IMR-90 (cell line): Measurements from ENCODE around the gene SUDS3. TPM values are rescaled to one million over a fixed set of nuclear protein-coding genes. Genes with fewer than 3 reads are reported as not detected.

Experiments used
- ATAC-seq: fragments of 200-7000 bp; cut with Tn5 transposase; 2 replicates; pipeline ENCODE4 v1.9.1; 2020; ENCODE audit warnings: low read depth, mild to moderate bottlenecking, moderate library complexity
- BruUV-seq: library from RNA; stranded (reverse); fragments of 400-500 nt; replicated peaks from 2 replicates; lab custom pipeline; 2021; lab: Mats Ljungman, UMichigan
- CTCF ChIA-PET: fragments of 300-600 bp; formaldehyde crosslinking; extraction: SDS; loops from one replicate; lab custom pipeline; 2021; ENCODE audit warnings: antibody characterized with exemption; lab: Yijun Ruan, JAX
- POLR2A ChIA-PET: fragments of 300-600 bp; sonication (Branson Sonifier 250); formaldehyde crosslinking; loops from one replicate; lab custom pipeline; 2022; ENCODE audit warnings: antibody characterized with exemption; ENCODE audit not compliant: unreplicated experiment; lab: Charles Lee
- DNase-seq: peaks from one replicate; pipeline ENCODE4 v3.0.0; 2013
- H2AFZ ChIP-seq: replicated peaks from 2 replicates; pipeline ENCODE3; 2013; ENCODE audit warnings: low read length, mild to moderate bottlenecking; ENCODE audit not compliant: poor library complexity
- H2AK5ac ChIP-seq: 2 replicates; pipeline ENCODE4 v1.6.1; 2013; ENCODE audit warnings: low read depth, low read length, inconsistent platforms
- H2AK9ac ChIP-seq: replicated peaks from 2 replicates; pipeline ENCODE3; 2013; ENCODE audit warnings: mild to moderate bottlenecking, low read depth, low read length, moderate library complexity; ENCODE audit not compliant: poor library complexity
- H2BK120ac ChIP-seq: 2 replicates; pipeline ENCODE4 v1.6.1; 2013; ENCODE audit warnings: low read depth, low read length, inconsistent platforms
- H2BK15ac ChIP-seq: 3 replicates; pipeline ENCODE4 v1.6.1; 2013; ENCODE audit warnings: low read depth, low read length, inconsistent platforms
- H2BK20ac ChIP-seq: 2 replicates; pipeline ENCODE4 v1.6.1; 2013; ENCODE audit warnings: low read depth, mild to moderate bottlenecking, inconsistent platforms, low read length, moderate library complexity
- H2BK5ac ChIP-seq: 2 replicates; pipeline ENCODE4 v1.6.1; 2013; ENCODE audit warnings: mild to moderate bottlenecking, low read depth, low read length, inconsistent platforms; ENCODE audit not compliant: poor library complexity, severe bottlenecking
- H3K14ac ChIP-seq: replicated peaks from 2 replicates; pipeline ENCODE4 v1.6.1; 2013; ENCODE audit warnings: low read depth, low read length, inconsistent platforms
- H3K18ac ChIP-seq: 2 replicates; pipeline ENCODE4 v1.6.1; 2013; ENCODE audit warnings: low read depth, low read length, control low read depth
- H3K23ac ChIP-seq: 2 replicates; pipeline ENCODE4 v1.6.1; 2013; ENCODE audit warnings: low read depth, low read length, inconsistent platforms
- H3K27ac ChIP-seq: 2 replicates; pipeline ENCODE4 v1.5.1; 2013; ENCODE audit warnings: mild to moderate bottlenecking, control low read depth, low read length; ENCODE audit not compliant: insufficient read depth
- H3K27me3 ChIP-seq: 2 replicates; pipeline ENCODE4 v1.6.1; 2013; ENCODE audit warnings: low read length; ENCODE audit not compliant: control insufficient read depth, insufficient read depth
- H3K36me3 ChIP-seq: 2 replicates; pipeline ENCODE4 v1.6.1; 2013; ENCODE audit warnings: low read length, mixed read lengths; ENCODE audit not compliant: control insufficient read depth, insufficient read depth
- H3K4ac ChIP-seq: 2 replicates; pipeline ENCODE4 v1.6.1; 2013; ENCODE audit warnings: low read depth, low read length, inconsistent platforms
- H3K4me1 ChIP-seq: 2 replicates; pipeline ENCODE4 v1.6.1; 2013; ENCODE audit warnings: low read length, mixed read lengths; ENCODE audit not compliant: control insufficient read depth, insufficient read depth
- H3K4me2 ChIP-seq: 2 replicates; pipeline ENCODE4 v1.6.1; 2013; ENCODE audit warnings: low read depth, mild to moderate bottlenecking, control low read depth, low read length, moderate library complexity
- H3K4me3 ChIP-seq: 2 replicates; pipeline ENCODE4 v1.5.1; 2013; ENCODE audit warnings: low read depth, mild to moderate bottlenecking, control low read depth, low read length, moderate library complexity; ENCODE audit not compliant: insufficient read depth
- H3K56ac ChIP-seq: 2 replicates; pipeline ENCODE4 v1.6.1; 2013; ENCODE audit warnings: low read length, inconsistent platforms; ENCODE audit not compliant: insufficient read depth; ENCODE audit errors: extremely low read depth
- H3K79me1 ChIP-seq, 2 experiments: 2 replicates each; pipeline ENCODE4 v1.6.1; 2013; ENCODE audit warnings: low read length in 2 of 2, inconsistent platforms in 1 of 2, low read depth in 1 of 2
- H3K9ac ChIP-seq: 2 replicates; pipeline ENCODE4 v1.6.1; 2013; ENCODE audit warnings: low read depth, low read length, control low read depth
- H3K9me1 ChIP-seq: 2 replicates; pipeline ENCODE4 v1.6.1; 2013; ENCODE audit warnings: low read length, inconsistent platforms; ENCODE audit not compliant: insufficient read depth
- H3K9me3 ChIP-seq: 2 replicates; pipeline ENCODE4 v1.6.1; 2013; ENCODE audit warnings: low read length; ENCODE audit not compliant: control insufficient read depth, insufficient read depth
- H4K20me1 ChIP-seq: 2 replicates; pipeline ENCODE4 v1.6.1; 2013; ENCODE audit warnings: low read length, inconsistent platforms; ENCODE audit not compliant: insufficient read depth
- H4K5ac ChIP-seq: 2 replicates; pipeline ENCODE4 v1.6.1; 2013; ENCODE audit warnings: mild to moderate bottlenecking, low read depth, low read length, control low read depth
- H4K8ac ChIP-seq, 2 experiments: 2 replicates each; pipeline ENCODE4 v1.6.1; 2013; ENCODE audit warnings: low read depth in 2 of 2, low read length in 2 of 2, control low read depth in 1 of 2, inconsistent platforms in 1 of 2
- H4K91ac ChIP-seq: 2 replicates; pipeline ENCODE4 v1.6.1; 2013; ENCODE audit warnings: low read depth, low read length, inconsistent platforms; ENCODE audit not compliant: insufficient read depth
- BHLHE40 ChIP-seq: fragments of 150-350 bp; IDR thresholded peaks from 2 replicates; pipeline ENCODE4 v1.6.1; 2016; ENCODE audit warnings: mild to moderate bottlenecking, low read depth, low read length
- CEBPB ChIP-seq: IDR thresholded peaks from 2 replicates; pipeline ENCODE4 v1.6.1; 2012; ENCODE audit warnings: low read depth, low read length, improper control_type of control experiment
- CHD1 ChIP-seq: IDR thresholded peaks from 2 replicates; pipeline ENCODE4 v1.6.1; 2012; ENCODE audit warnings: low read depth, low read length, improper control_type of control experiment
- CTCF ChIP-seq: conservative IDR thresholded peaks from 2 replicates; pipeline ENCODE4 v1.5.1; 2012; ENCODE audit warnings: mild to moderate bottlenecking, low read depth, low read length, improper control_type of control experiment
- ELK1 ChIP-seq: fragments of 150-350 bp; IDR thresholded peaks from 2 replicates; pipeline ENCODE4 v1.6.1; 2016; ENCODE audit warnings: low read depth, mild to moderate bottlenecking, low read length, moderate library complexity, borderline replicate concordance
- FOS ChIP-seq: fragments of 150-350 bp; IDR thresholded peaks from 2 replicates; pipeline ENCODE4 v1.6.1; 2016; ENCODE audit warnings: low read depth, low read length
- MAFK ChIP-seq: IDR thresholded peaks from 2 replicates; pipeline ENCODE4 v1.6.1; 2012; ENCODE audit warnings: low read depth, low read length, improper control_type of control experiment
- MAZ ChIP-seq: IDR thresholded peaks from 2 replicates; pipeline ENCODE4 v1.6.1; 2012; ENCODE audit warnings: low read depth, mild to moderate bottlenecking, low read length, improper control_type of control experiment, moderate library complexity, borderline replicate concordance
- MXI1 ChIP-seq: IDR thresholded peaks from 2 replicates; pipeline ENCODE4 v1.6.1; 2012; ENCODE audit warnings: low read depth, mild to moderate bottlenecking, low read length, moderate library complexity, borderline replicate concordance
- NFE2L2 ChIP-seq: fragments of 150-350 bp; IDR thresholded peaks from 2 replicates; pipeline ENCODE4 v1.6.1; 2016; ENCODE audit warnings: low read depth, mild to moderate bottlenecking, low read length
- POLR2A ChIP-seq: IDR thresholded peaks from 2 replicates; pipeline ENCODE4 v1.6.1; 2012; ENCODE audit warnings: mild to moderate bottlenecking, low read depth, low read length
- RAD21 ChIP-seq: IDR thresholded peaks from 2 replicates; pipeline ENCODE4 v1.6.1; 2012; ENCODE audit warnings: low read length, improper control_type of control experiment
- RCOR1 ChIP-seq: IDR thresholded peaks from 2 replicates; pipeline ENCODE4 v1.6.1; 2012; ENCODE audit warnings: mild to moderate bottlenecking, low read length, improper control_type of control experiment; ENCODE audit not compliant: insufficient replicate concordance
- RFX5 ChIP-seq: IDR thresholded peaks from 2 replicates; pipeline ENCODE4 v1.8.0; 2012; ENCODE audit warnings: low read depth, mild to moderate bottlenecking, low read length, moderate library complexity
- SMC3 ChIP-seq: fragments of 150-350 bp; IDR thresholded peaks from 2 replicates; pipeline ENCODE4 v1.6.1; 2016; ENCODE audit warnings: low read depth, mild to moderate bottlenecking, antibody characterized with exemption, low read length, moderate library complexity
- USF2 ChIP-seq: fragments of 150-350 bp; IDR thresholded peaks from 2 replicates; pipeline ENCODE4 v1.6.1; 2017; ENCODE audit warnings: mild to moderate bottlenecking, antibody characterized with exemption, low read length, low read depth
- WGBS, 2 experiments: methylation state at CpG; one replicate each; pipeline versions ENCODE4 v1.1.5 to v1.1.7; 2013; ENCODE audit warnings: missing lambda C conversion rate in 2 of 2; ENCODE audit not compliant: insufficient read length in 1 of 2; ENCODE audit errors: extremely low coverage in 2 of 2; 5-methylcytosine and 5-hydroxymethylcytosine counted together
- dilution Hi-C: fragments of 300-500 bp; cut with HindIII; formaldehyde crosslinking; loops from one replicate; pipeline ENCODE4 v1.14.3; 2018; ENCODE audit warnings: low sequenced_read_pairs; ENCODE audit not compliant: unreplicated experiment
- in situ Hi-C: fragments of 300-500 bp; cut with MboI; formaldehyde crosslinking; loops from 3 replicates; pipeline ENCODE4 v1.14.3; 2019; ENCODE audit warnings: low sequenced_read_pairs, inconsistent platforms, mixed read lengths
- intact Hi-C: fragments of 100-400 bp; cut with micrococcal nuclease; formaldehyde crosslinking; loops from 2 replicates; pipeline ENCODE4 v1.10.0; 2022
- polyA plus RNA-seq, 3 experiments: library from polyadenylated mRNA; depleted of rRNA; stranded (reverse); fragments of >200 nt; gene quantifications; 2 replicates each; pipeline ENCODE4 v1.2.3, GENCODE V29; 2012; ENCODE audit warnings: low replicate concordance in 1 of 3
- total RNA-seq: library from RNA; depleted of rRNA; stranded (reverse); fragments of >200 nt; gene quantifications from 2 replicates; pipeline ENCODE4 v1.2.3, GENCODE V29; 2012

The SUDS3 gene
- total and polyA plus RNA-seq, 2 of the 4 experiments (the other 2 are of a cell fraction): 13.4 to 13.8 TPM

DNA sequence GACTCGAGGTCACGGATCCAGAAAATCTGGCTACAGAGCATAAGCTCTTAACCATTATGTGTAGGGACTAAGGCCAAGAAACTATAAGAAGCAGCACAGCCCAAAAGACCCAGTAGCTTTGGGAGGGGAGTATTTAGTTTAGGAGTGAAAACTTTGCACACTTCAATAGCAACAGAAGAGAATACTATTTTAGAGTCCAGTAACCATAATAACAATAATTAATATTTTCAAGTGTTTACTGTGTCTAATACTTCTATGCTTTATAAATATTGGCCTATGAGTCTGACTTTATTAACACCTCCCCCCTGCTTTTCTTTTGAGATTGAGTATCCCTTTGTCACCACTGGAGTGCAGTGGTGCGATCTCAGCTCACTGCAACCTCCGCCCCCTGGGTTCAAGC lies 82.8 kb downstream of the SUDS3 start:
- no peaks in the 10 kb centered on the region for H3K4me1 ChIP-seq
- no peak overlapping the region for H3K27ac ChIP-seq
- H4K5ac ChIP-seq: no peak overlapping the region
- H3K9me3 ChIP-seq: no peaks in the 10 kb centered on the region; the same call in 1 of the 2 replicates
- no peak overlapping the region for H3K23ac ChIP-seq
- H4K8ac ChIP-seq: no peak overlapping the region
- no peaks in the 10 kb centered on the region for H4K20me1 ChIP-seq
- no peaks in the 10 kb centered on the region for H3K79me1 ChIP-seq
- no CpG with 5 or more reads among the region's 4 CpGs for WGBS, 2 experiments
- no peak overlapping the region for H3K18ac ChIP-seq
- no peak overlapping the region for H3K9ac ChIP-seq
- no peak overlapping the region for H2BK5ac ChIP-seq
- no peak overlapping the region for H2BK120ac ChIP-seq
- DNase-seq (no peak), ATAC-seq (no peak)
- H3K56ac ChIP-seq: no peak overlapping the region
- CTCF ChIA-PET: interaction anchor here (0.6 kb wide), 1 partner anchor 1218 kb away, joined by 4 read pairs; no protein-coding TSS in a partner anchor
- H3K4me2 ChIP-seq: no peak overlapping the region
- POLR2A ChIA-PET: no interaction called here
- no peak overlapping the region for H3K4ac ChIP-seq
- H2BK20ac ChIP-seq: no peak overlapping the region
- no TSS peak for BruUV-seq
- no peaks in the 10 kb centered on the region for H3K9me1 ChIP-seq
- no peak overlapping the region for H4K91ac ChIP-seq
- no peak overlapping the region for H3K14ac ChIP-seq
- no peak overlapping the region for H2AK5ac ChIP-seq
- no peaks in the 10 kb centered on the region for H3K27me3 ChIP-seq
- no peak for TF ChIP-seq RAD21
- TF ChIP-seq SMC3: no peak
- no peak for TF ChIP-seq MAZ
- TF ChIP-seq USF2: no peak
- no peak for TF ChIP-seq BHLHE40
- no peak for TF ChIP-seq ELK1
- no peak for TF ChIP-seq FOS
- TF ChIP-seq POLR2A: no peak
- TF ChIP-seq RCOR1: no peak
- TF ChIP-seq NFE2L2: no peak
- no peak for TF ChIP-seq CTCF
- no peak for TF ChIP-seq CEBPB
- no peak for TF ChIP-seq RFX5
- TF ChIP-seq MAFK: no peak
- no peak for TF ChIP-seq CHD1
- TF ChIP-seq MXI1: no peak
- H2AK9ac ChIP-seq: no peak overlapping the region
- intact Hi-C loops (no loop called here), dilution Hi-C loops (no loop called here), in situ Hi-C loops (no loop called here)
- H2BK15ac ChIP-seq: no peak overlapping the region
- no peak overlapping the region for H2AFZ ChIP-seq
- no peaks in the 10 kb centered on the region for H3K36me3 ChIP-seq
- no peak overlapping the region for H3K4me3 ChIP-seq
